HepG2 (cell line): ENCODE measurements around the gene SOX12. TPM values are rescaled to one million over a fixed set of nuclear protein-coding genes. Genes with fewer than 3 reads are reported as not detected.

ENCODE experiments used
- DDIT3 ChIP-seq: sonication (generic); formaldehyde crosslinking; IDR thresholded peaks from 2 replicates; pipeline ENCODE4 v1.4.0; 2020; ENCODE audit warnings: mild to moderate bottlenecking, missing genetic modification reagents
- ETV5 ChIP-seq: IDR thresholded peaks from 2 replicates; pipeline ENCODE4 v1.6.1; 2018; ENCODE audit warnings: missing biosample characterization, missing genetic modification reagents, inconsistent platforms, borderline replicate concordance
- JUN ChIP-seq: sonication (generic); formaldehyde crosslinking; IDR thresholded peaks from 2 replicates; pipeline ENCODE4 v1.4.0; 2020; ENCODE audit warnings: mild to moderate bottlenecking, missing genetic modification reagents
- MAZ ChIP-seq, 2 experiments: sonication (generic) in 1 of 2; formaldehyde crosslinking in 1 of 2; IDR thresholded peaks; 2 replicates each; pipeline versions ENCODE4 v1.5.0 to v1.6.1; 2012 to 2020; ENCODE audit warnings: low read depth in 2 of 2, mild to moderate bottlenecking in 2 of 2, borderline replicate concordance in 1 of 2, improper control_type of control experiment in 1 of 2, low read length in 1 of 2, missing genetic modification reagents in 1 of 2, moderate library complexity in 1 of 2
- MIXL1 ChIP-seq: IDR thresholded peaks from 2 replicates; pipeline ENCODE4 v1.6.1; 2016
- MXD3 ChIP-seq: IDR thresholded peaks from 2 replicates; pipeline ENCODE4 v1.6.1; 2016; ENCODE audit warnings: mild to moderate bottlenecking, missing biosample characterization, missing genetic modification reagents
- NCOA2 ChIP-seq: sonication (generic); formaldehyde crosslinking; IDR thresholded peaks from 2 replicates; pipeline ENCODE4 v1.8.0; 2022; ENCODE audit warnings: inconsistent platforms
- NFYB ChIP-seq: sonication (generic); formaldehyde crosslinking; IDR thresholded peaks from 2 replicates; pipeline ENCODE4 v1.4.0; 2020; ENCODE audit warnings: missing genetic modification reagents
- NR2F2 ChIP-seq: IDR thresholded peaks from 2 replicates; pipeline ENCODE4 v1.6.1; 2012; ENCODE audit warnings: low read depth, inconsistent platforms, borderline replicate concordance
- RCOR2 ChIP-seq: IDR thresholded peaks from 2 replicates; pipeline ENCODE4 v1.6.1; 2016; ENCODE audit warnings: missing biosample characterization, missing genetic modification reagents
- SKI ChIP-seq: fragments of 450-650 bp; IDR thresholded peaks from one replicate; pipeline ENCODE4 v1.6.1; 2018; ENCODE audit warnings: mild to moderate bottlenecking; ENCODE audit not compliant: partially characterized antibody
- ZFX ChIP-seq: sonication (generic); formaldehyde crosslinking; IDR thresholded peaks from 2 replicates; pipeline ENCODE4 v1.4.0; 2020; ENCODE audit warnings: mild to moderate bottlenecking, low read depth, missing genetic modification reagents, moderate library complexity
- ZNF543 ChIP-seq: sonication (generic); formaldehyde crosslinking; IDR thresholded peaks from 2 replicates; pipeline ENCODE4 v1.4.0; 2020; ENCODE audit warnings: mild to moderate bottlenecking, missing genetic modification reagents
- ZNF704 ChIP-seq: sonication (generic); formaldehyde crosslinking; IDR thresholded peaks from 2 replicates; pipeline ENCODE4 v1.8.1; 2023; ENCODE audit warnings: mild to moderate bottlenecking, inconsistent platforms, moderate library complexity, missing genetic modification reagents, borderline replicate concordance
- ZNF777 ChIP-seq: sonication (generic); formaldehyde crosslinking; IDR thresholded peaks from 2 replicates; pipeline ENCODE4 v1.4.0; 2020; ENCODE audit warnings: missing genetic modification reagents
- ZSCAN21 ChIP-seq: sonication (generic); formaldehyde crosslinking; IDR thresholded peaks from 2 replicates; pipeline ENCODE4 v1.8.0; 2022; ENCODE audit warnings: mild to moderate bottlenecking, missing genetic modification reagents, moderate library complexity, borderline replicate concordance
- ZSCAN25 ChIP-seq: sonication (generic); formaldehyde crosslinking; IDR thresholded peaks from 2 replicates; pipeline ENCODE4 v1.8.0; 2022; ENCODE audit warnings: mild to moderate bottlenecking, missing genetic modification reagents
- polyA plus RNA-seq, 8 experiments: library from polyadenylated mRNA; depleted of rRNA in 3 of 8; stranded (reverse) in 7 of 8; unstranded in 1 of 8; fragments of >200 nt; fragmentation: Illumina TruSeq in 4 of 8; extraction: Trizol in 4 of 8; gene quantifications; 2 replicates each; pipeline versions ENCODE4 v1.2.1 to v1.2.3, GENCODE V29; 2011 to 2016; ENCODE audit warnings: low read depth in 4 of 8, missing spikeins in 1 of 8, mixed read lengths in 1 of 8; ENCODE audit not compliant: insufficient read depth in 1 of 8
- total RNA-seq, 5 experiments: library from RNA; depleted of rRNA; stranded (reverse); fragments of >200 nt; fragmentation: Illumina TruSeq; extraction: Trizol; gene quantifications; 2 replicates each; pipeline ENCODE4 v1.2.3, GENCODE V29; 2016; ENCODE audit warnings: low read depth in 1 of 5
- TF ChIP-seq, protein P1 (sequence below), 2 experiments: fragments of 450-650 bp in 1 of 2; sonication (generic) in 1 of 2; formaldehyde crosslinking in 1 of 2; IDR thresholded peaks; 2 replicates each; pipeline versions ENCODE4 v1.6.1 to v1.8.0; 2016 to 2022; ENCODE audit warnings: antibody characterized with exemption in 1 of 2, mild to moderate bottlenecking in 1 of 2, missing genetic modification reagents in 1 of 2

Gene SOX12
- total and polyA plus RNA-seq, 2 of the 13 experiments (the other 11 are each of a cell fraction or from before 2014, with no cell fraction given): 10.0 to 18.7 TPM

- TF ChIP-seq, protein P1, sequence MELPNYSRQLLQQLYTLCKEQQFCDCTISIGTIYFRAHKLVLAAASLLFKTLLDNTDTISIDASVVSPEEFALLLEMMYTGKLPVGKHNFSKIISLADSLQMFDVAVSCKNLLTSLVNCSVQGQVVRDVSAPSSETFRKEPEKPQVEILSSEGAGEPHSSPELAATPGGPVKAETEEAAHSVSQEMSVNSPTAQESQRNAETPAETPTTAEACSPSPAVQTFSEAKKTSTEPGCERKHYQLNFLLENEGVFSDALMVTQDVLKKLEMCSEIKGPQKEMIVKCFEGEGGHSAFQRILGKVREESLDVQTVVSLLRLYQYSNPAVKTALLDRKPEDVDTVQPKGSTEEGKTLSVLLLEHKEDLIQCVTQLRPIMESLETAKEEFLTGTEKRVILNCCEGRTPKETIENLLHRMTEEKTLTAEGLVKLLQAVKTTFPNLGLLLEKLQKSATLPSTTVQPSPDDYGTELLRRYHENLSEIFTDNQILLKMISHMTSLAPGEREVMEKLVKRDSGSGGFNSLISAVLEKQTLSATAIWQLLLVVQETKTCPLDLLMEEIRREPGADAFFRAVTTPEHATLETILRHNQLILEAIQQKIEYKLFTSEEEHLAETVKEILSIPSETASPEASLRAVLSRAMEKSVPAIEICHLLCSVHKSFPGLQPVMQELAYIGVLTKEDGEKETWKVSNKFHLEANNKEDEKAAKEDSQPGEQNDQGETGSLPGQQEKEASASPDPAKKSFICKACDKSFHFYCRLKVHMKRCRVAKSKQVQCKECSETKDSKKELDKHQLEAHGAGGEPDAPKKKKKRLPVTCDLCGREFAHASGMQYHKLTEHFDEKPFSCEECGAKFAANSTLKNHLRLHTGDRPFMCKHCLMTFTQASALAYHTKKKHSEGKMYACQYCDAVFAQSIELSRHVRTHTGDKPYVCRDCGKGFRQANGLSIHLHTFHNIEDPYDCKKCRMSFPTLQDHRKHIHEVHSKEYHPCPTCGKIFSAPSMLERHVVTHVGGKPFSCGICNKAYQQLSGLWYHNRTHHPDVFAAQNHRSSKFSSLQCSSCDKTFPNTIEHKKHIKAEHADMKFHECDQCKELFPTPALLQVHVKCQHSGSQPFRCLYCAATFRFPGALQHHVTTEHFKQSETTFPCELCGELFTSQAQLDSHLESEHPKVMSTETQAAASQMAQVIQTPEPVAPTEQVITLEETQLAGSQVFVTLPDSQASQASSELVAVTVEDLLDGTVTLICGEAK (IDR thresholded peaks at IDR 0.05): no peak
- TF ChIP-seq, protein P1 (CRISPR knock-in tag; IDR thresholded peaks at IDR 0.05): no peak
- TF ChIP-seq RCOR2 (CRISPR knock-in tag) (peak; percentile 97), ZNF543 (no peak), NFYB (no peak), ZNF777 (no peak), NCOA2 (CRISPR knock-in tag) (peak; percentile 75), NR2F2 (no peak), ETV5 (no peak; the same call in 1 of the 2 replicates), SKI (peak; percentile 42), ZNF704 (CRISPR knock-in tag) (no peak), MIXL1 (peak; percentile 13; the same call in 1 of the 2 replicates), ZSCAN21 (0 out of 2 replicates have a peak, but pooled peaks have one; percentile 57), MAZ (IDR thresholded peaks at IDR 0.05; ENCODE audit: borderline replicate concordance, low read depth, low read length) (no peak), MAZ (CRISPR knock-in tag; IDR thresholded peaks at IDR 0.05; ENCODE audit: low read depth) (no peak), JUN (CRISPR knock-in tag) (no peak), ZSCAN25 (CRISPR knock-in tag) (peak; percentile 13; the same call in 1 of the 2 replicates), MXD3 (no peak), ZFX (CRISPR knock-in tag) (peak; percentile 21; the same call in 1 of the 2 replicates), DDIT3 (CRISPR knock-in tag) (0 out of 2 replicates have a peak, but pooled peaks have one; percentile 34)
Measured at GRCh38 chr20:370151-370600, 44.8 kb downstream of the SOX12 start (continued).
